ENCODE results near the gene NYAP1. TPM values are rescaled to one million over a fixed set of nuclear protein-coding genes. Genes with fewer than 3 reads are reported as not detected.

Gene NYAP1
- total and polyA plus RNA-seq, 3 donors from 2014 or later, result 15.7 to 27.3 (median 24.7) TPM

DNA sequence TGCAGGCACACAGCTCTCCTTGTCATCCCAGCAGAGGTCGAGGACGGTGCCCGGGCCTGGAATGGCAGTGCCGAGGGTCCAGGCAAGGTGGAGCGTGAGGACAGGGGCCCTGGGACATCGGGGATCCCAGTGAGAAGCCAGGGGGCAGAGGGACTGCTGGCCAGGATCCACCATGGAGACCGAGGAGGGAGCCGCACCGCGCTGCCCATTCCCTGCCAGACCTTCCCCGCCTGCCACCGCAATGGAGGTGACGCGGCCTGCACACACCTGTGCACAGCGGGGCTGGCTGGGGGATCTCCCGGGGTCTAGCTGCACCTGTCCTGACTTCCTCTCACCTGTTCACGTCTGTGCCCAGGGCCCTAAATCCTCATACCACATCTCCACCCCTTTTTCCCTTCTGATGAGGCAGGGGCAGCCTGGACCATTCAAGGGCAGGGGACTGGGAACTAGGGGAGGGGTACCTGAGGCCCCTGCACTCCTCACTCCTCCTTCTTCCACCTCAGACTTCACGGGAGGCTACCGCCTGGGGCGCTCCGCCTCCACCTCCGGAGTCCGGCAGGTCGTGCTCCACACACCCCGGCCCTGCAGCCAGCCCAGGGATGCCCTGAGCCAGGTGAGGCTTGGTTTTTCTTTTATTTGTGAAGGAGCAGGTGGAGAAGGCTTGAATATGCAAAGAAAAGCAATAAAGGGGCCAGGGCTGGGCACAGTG is 6.9 kb downstream of the NYAP1 start:
- Histone ChIP-seq H3K36me3 (ENCODE audit: low read depth, missing control alignments) (no peaks in the 10 kb centered on the region), H3K27me3 (no peaks in the 10 kb centered on the region), H3K4me3 (no peak overlapping the region), H3K9me3 (no peaks in the 10 kb centered on the region), H3K27ac (no peak overlapping the region), H3K4me1 (peaks cover 18% of the 10 kb centered on the region)
- 93 to 95% methylated on average over 24 to 25 of the region's 25 CpGs for WGBS, 2 donors
- intact Hi-C loops (cut with DNase I; ENCODE audit: low total_unique reads), result no loop called here
- TF ChIP-seq POLR2A (IDR thresholded peaks at IDR 0.05), result no peak
- no peak for TF ChIP-seq CTCF (IDR thresholded peaks at IDR 0.05)
- no peak for DNase-seq

GRCh38 chr7:100491192-100491578 is 7.5 kb downstream of the NYAP1 start:
- Histone ChIP-seq H3K27ac (no peak overlapping the region), H3K9me3 (no peaks in the 10 kb centered on the region), H3K36me3 (ENCODE audit: low read depth, missing control alignments) (no peaks in the 10 kb centered on the region), H3K4me3 (no peak overlapping the region), H3K4me1 (peaks cover 16% of the 10 kb centered on the region), H3K27me3 (no peaks in the 10 kb centered on the region)
- TF ChIP-seq CTCF (IDR thresholded peaks at IDR 0.05) (no peak), POLR2A (IDR thresholded peaks at IDR 0.05) (no peak)
- intact Hi-C loops (cut with DNase I; ENCODE audit: low total_unique reads), result no loop called here
- no peak for DNase-seq
- 87 to 99% methylated on average over 5 of the region's 5 CpGs for WGBS, 2 donors

- Histone ChIP-seq H3K4me1 (peaks cover 8% of the 10 kb centered on the region), H3K36me3 (ENCODE audit: low read depth, missing control alignments) (no peaks in the 10 kb centered on the region), H3K4me3 (peak overlapping the region in 1 of 2 donors; percentile 50), H3K27me3 (no peaks in the 10 kb centered on the region), H3K27ac (no peak overlapping the region), H3K9me3 (no peaks in the 10 kb centered on the region)
- intact Hi-C loops (cut with DNase I; ENCODE audit: low total_unique reads), result no loop called here
- no peak for DNase-seq
- TF ChIP-seq POLR2A (IDR thresholded peaks at IDR 0.05) (no peak), CTCF (IDR thresholded peaks at IDR 0.05) (no peak)
- WGBS, 2 donors, result 75 to 77% methylated on average over 4 to 5 of the region's 5 CpGs
These were observed 9.2 kb downstream of the NYAP1 start for GRCh38 chr7:100492738-100493475.

DNA sequence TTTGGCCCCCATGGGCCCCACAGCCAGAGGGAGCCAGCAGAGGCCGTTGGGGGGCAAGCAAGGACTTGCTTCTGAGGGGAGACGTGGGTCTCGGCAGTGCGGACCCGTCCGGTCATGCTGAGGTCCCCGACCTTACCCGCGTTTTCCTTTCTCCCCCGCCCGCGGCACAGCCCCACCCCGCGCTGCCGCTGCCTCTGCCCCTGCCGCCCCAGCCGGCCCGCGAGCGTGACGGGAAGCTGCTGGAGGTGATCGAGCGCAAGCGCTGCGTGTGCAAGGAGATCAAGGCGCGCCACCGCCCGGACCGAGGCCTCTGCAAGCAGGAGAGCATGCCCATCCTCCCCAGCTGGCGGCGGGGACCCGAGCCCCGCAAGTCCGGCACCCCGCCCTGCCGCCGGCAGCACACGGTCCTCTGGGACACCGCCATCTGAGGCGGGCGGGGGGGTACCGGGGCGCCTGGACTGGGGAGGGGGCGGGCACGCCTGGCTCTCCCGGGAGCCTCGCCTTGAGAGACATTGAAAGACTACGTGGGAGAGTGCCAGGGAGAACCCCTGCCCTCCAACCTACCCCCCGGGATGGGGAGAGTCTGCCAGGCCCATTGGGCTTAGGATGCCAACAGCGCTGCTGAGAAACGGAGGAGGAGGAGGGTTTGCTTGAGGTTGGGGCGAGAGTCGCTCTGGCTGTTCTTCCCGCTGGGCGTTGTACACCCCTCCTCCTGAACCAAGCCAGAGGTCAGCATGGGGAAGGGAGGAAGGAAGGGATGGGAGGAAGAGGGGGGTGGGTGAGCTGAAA is 9.9 kb downstream of the NYAP1 start:
- Histone ChIP-seq H3K36me3 (ENCODE audit: low read depth, missing control alignments) (no peaks in the 10 kb centered on the region), H3K27ac (no peak overlapping the region), H3K27me3 (no peaks in the 10 kb centered on the region), H3K4me1 (peaks cover 8% of the 10 kb centered on the region), H3K4me3 (peak overlapping the region in 1 of 2 donors; percentile 50), H3K9me3 (no peaks in the 10 kb centered on the region)
- 20 to 31% methylated on average over 9 to 37 of the region's 56 CpGs for WGBS, 2 donors
- no peak for TF ChIP-seq CTCF (IDR thresholded peaks at IDR 0.05)
- TF ChIP-seq POLR2A (IDR thresholded peaks at IDR 0.05), result no peak
- intact Hi-C loops (cut with DNase I; ENCODE audit: low total_unique reads), result no loop called here
- DNase-seq, result no peak
